ENCODE results near the gene GGT6.

Gene GGT6

DNA sequence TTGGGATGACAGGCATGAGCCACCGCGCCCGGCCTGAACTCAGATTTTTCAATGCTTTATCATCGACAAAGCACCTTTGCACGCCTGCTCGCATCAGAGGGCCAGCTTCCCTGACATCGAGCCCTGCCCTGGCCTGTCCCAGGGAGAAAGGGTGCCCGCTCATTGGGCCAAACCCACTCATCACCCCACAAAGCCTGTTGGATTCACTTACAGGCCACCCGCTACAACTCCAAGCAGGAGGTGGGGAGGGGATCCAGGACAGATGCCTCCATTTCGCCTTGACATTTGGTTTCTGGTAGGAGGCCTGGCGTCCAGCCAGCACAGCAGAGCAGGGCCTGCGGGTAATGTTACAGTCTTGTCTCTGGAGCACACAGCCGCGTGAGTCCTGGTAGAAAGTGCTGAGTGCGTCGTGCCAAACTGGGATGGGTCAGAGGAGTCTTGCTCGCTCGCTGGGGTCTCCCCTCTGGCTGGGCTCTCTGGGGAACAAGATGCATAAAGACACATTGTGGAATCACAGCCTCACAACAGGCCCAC lies 43.8 kb upstream of the GGT6 start:
- H3K4me3 ChIP-seq (ENCODE audit: low read depth, low read length), result no peak overlapping the region
- TF ChIP-seq, protein P1, sequence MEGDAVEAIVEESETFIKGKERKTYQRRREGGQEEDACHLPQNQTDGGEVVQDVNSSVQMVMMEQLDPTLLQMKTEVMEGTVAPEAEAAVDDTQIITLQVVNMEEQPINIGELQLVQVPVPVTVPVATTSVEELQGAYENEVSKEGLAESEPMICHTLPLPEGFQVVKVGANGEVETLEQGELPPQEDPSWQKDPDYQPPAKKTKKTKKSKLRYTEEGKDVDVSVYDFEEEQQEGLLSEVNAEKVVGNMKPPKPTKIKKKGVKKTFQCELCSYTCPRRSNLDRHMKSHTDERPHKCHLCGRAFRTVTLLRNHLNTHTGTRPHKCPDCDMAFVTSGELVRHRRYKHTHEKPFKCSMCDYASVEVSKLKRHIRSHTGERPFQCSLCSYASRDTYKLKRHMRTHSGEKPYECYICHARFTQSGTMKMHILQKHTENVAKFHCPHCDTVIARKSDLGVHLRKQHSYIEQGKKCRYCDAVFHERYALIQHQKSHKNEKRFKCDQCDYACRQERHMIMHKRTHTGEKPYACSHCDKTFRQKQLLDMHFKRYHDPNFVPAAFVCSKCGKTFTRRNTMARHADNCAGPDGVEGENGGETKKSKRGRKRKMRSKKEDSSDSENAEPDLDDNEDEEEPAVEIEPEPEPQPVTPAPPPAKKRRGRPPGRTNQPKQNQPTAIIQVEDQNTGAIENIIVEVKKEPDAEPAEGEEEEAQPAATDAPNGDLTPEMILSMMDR (IDR thresholded peaks at IDR 0.05; ENCODE audit: low read depth, low read length), result no peak

DNA sequence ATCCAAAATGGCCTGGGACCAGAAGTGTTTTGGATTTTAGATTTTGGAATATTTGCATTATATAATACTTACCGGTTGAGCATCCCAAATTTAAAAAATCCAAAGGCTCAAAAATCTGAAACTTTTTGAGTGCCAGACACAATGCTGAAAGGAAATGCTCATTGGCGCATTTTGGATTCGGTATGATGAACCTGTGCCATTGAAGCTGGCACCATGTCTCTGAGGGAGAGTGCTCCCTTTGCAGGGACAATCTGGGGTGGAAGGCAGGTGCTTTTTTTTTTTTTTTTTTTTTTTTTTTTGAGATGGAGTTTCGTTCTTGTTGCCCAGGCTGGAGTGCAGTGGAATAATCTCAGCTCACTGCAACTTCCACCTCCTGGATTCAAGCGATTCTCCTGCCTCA lies 41.7 kb upstream of the GGT6 start:
- H3K4me3 ChIP-seq (ENCODE audit: low read depth, low read length), result no peak overlapping the region
- TF ChIP-seq, protein P1 (IDR thresholded peaks at IDR 0.05; ENCODE audit: low read depth, low read length), result no peak

DNA sequence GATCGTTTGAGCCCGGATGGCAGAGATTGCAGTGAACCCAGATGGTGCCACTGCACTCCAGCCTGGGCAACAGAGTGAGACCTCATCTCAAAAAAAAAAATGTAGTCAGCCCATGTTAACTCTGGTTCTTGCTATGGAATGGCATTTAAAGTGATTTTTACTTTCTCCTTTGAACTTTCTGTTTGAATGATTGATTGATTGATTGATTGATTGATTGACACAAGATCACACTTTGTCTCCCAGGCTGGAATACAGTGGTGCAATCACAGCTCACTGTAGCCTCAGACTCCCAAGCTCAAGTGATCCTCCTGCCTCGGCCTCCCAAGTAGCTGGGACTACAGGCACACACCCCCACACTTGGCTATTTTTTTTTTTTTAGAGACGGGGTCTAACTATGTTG lies 40.9 kb upstream of the GGT6 start:
- no peak overlapping the region for H3K4me3 ChIP-seq (ENCODE audit: low read depth, low read length)
- TF ChIP-seq, protein P1 (IDR thresholded peaks at IDR 0.05; ENCODE audit: low read depth, low read length), result no peak

DNA sequence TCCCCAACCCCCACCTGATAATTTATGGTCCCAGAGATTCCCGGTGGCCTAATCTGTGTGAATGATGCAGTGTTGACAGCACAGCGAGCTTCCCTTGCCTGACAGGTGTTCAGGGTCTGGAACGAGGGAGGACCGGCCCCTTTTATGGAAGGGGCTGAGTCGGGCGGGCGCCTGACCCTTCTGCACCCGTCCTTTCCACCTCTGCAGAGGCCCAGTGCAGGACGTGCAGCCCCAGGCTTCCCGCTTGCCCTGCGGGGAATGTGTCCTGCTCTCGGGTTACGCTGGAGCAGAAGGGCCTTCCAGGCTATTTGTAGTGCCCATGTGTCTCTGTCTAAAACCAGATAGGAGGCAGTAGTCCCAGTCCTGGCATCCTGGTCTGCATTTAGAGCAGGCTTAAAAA lies 40.2 kb upstream of the GGT6 start:
- TF ChIP-seq, protein P1 (IDR thresholded peaks at IDR 0.05; ENCODE audit: low read depth, low read length), result no peak
- no peak overlapping the region for H3K4me3 ChIP-seq (ENCODE audit: low read depth, low read length)

DNA sequence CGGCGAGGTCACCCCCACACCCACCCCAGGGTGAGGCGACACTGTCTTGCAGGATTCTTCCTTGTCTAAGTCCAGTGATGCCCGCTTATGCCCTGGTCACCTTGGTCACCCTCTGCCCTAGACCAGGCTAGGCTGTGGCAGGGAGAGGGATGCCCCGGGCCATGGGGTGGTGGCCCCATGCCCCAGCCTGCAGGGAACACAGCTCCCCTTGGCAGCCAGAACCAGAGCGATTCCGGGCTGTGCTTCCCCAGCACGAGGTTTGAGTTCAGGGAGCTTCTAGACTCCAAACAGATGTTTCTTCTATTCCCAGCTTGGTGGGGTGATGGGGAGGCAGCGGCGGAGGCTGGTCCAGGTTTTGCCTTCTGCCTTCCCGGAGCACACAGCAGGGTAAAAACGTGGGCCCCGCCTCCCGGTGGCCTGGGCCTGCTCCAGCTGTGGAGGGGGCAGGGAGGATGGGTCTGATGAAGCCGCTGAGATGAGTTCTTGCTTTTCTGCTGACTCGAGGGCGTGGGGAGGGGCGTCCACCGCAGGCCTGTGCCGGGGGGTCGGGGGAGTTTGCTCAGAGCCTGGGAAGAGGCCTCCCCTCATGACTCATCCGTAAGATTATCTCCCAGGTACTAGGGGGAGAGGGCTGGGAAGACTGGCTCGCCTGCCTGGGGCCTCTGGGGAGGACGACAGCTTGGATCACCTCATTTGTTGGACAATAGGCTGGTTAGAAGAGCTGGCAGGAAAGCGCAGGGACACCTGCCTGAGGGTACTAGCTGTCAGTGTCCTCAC lies 39.3 kb upstream of the GGT6 start:
- H3K4me3 ChIP-seq (ENCODE audit: low read depth, low read length), result no peak overlapping the region
- TF ChIP-seq, protein P1 (IDR thresholded peaks at IDR 0.05; ENCODE audit: low read depth, low read length), result no peak

DNA sequence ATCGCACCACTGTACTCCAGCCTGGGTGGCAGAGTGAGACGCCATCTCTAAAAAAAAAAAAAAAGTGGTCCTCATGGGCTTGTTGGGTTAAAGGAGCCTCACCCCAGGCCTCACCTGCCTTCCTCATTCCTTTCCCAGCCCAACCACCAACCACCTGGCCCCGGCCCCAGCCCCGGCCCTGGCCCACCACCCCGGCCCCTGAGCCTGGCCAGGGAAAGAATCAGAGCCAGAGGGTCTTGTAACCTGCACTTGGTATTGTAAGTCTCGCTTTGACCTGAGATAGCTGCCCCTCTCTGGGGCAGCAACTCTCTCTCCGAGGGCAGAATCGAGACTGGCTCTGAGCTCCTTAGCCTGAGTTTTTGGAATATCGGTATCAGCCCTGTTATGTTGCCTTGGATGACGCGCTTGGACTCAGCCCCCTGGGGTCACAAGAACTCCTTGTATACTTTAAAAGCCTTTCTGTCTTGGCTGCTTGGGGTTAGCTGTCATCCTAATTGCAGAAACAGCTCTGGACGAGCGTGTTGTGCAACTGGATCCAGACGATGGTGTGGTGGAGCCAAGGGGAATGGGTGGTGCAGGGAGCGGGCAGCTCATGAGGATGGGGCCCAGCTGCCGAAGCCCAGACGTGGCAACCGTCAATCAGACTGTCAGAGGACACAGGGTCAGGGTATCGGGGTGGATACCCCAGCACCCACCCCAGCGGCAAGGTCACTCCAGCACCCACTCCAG lies 38.6 kb upstream of the GGT6 start:
- no peak overlapping the region for H3K4me3 ChIP-seq (ENCODE audit: low read depth, low read length)
- TF ChIP-seq, protein P1 (IDR thresholded peaks at IDR 0.05; ENCODE audit: low read depth, low read length), result no peak

DNA sequence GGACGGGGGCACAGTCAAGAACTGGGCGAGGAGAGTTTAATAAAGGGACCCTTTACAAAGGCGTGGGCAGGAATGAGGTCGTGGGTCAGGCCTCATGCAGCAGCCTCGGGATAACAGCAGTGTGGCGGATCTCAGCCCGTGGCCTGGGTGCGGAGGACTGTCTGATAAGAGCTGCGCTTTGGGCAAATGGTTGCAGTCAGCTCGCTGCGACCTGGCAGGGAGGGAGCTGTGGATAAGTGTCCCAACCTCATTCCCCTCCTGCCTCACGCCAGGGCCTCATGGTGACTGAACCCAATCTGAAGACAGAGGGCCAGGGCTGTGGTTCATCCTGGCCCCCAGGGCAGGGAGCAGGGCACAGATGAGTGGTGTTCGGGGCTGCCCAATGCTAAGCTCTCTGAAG lies 37.6 kb upstream of the GGT6 start:
- TF ChIP-seq, protein P1 (IDR thresholded peaks at IDR 0.05; ENCODE audit: low read depth, low read length), result no peak
- H3K4me3 ChIP-seq (ENCODE audit: low read depth, low read length), result no peak overlapping the region
